Measurements from ENCODE around the gene NASP.

DNA sequence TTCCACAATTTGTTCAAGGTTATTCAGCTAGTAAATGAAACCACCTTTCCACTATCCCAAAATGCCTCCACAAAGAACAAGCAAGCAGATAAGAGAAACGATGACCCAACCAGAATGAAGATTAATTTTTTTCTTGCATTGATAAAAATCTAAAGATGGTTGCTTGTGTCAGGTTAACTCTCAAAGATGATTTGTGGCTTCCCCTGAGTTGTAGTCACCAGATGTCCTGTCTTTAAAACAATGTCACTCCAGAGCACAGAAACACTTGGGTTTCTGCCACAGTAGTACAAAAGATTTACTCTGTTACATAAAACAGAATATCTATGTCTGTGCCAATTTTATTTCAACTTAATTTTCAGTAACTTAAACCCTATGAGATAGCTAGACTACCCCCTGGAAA is 51.4 kb downstream of the NASP start:
- TF ChIP-seq MYC (IDR thresholded peaks at IDR 0.05; ENCODE audit: low read depth, low read length) (no peak), POLR2AphosphoS5 (IDR thresholded peaks at IDR 0.05; ENCODE audit: insufficient read depth, low read depth, low read length) (no peak), EZH2 (IDR thresholded peaks at IDR 0.05; ENCODE audit: borderline replicate concordance, low read depth, low read length, severe bottlenecking) (no peak), GATA2 (IDR thresholded peaks at IDR 0.05; ENCODE audit: insufficient read depth, insufficient read length, low read depth, low read length) (no peak), POLR2A (IDR thresholded peaks at IDR 0.05; ENCODE audit: low read depth, low read length) (no peak), JUN (IDR thresholded peaks at IDR 0.05; ENCODE audit: borderline replicate concordance, insufficient read depth, insufficient read length, low read depth) (no peak), FOS (IDR thresholded peaks at IDR 0.05; ENCODE audit: borderline replicate concordance, insufficient read depth, low read length) (no peak)
- TF ChIP-seq, protein P1, sequence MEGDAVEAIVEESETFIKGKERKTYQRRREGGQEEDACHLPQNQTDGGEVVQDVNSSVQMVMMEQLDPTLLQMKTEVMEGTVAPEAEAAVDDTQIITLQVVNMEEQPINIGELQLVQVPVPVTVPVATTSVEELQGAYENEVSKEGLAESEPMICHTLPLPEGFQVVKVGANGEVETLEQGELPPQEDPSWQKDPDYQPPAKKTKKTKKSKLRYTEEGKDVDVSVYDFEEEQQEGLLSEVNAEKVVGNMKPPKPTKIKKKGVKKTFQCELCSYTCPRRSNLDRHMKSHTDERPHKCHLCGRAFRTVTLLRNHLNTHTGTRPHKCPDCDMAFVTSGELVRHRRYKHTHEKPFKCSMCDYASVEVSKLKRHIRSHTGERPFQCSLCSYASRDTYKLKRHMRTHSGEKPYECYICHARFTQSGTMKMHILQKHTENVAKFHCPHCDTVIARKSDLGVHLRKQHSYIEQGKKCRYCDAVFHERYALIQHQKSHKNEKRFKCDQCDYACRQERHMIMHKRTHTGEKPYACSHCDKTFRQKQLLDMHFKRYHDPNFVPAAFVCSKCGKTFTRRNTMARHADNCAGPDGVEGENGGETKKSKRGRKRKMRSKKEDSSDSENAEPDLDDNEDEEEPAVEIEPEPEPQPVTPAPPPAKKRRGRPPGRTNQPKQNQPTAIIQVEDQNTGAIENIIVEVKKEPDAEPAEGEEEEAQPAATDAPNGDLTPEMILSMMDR (IDR thresholded peaks at IDR 0.05; ENCODE audit: extremely low read depth in 1 of 2, insufficient read depth in 1 of 2, low read depth in 1 of 2, low read length in 2 of 2) = no peak
- TF ChIP-seq, protein P2, sequence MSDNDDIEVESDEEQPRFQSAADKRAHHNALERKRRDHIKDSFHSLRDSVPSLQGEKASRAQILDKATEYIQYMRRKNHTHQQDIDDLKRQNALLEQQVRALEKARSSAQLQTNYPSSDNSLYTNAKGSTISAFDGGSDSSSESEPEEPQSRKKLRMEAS (IDR thresholded peaks at IDR 0.05; ENCODE audit: insufficient read depth, insufficient read length) = no peak

Measured in endothelial cell of umbilical vein (primary cell).